Loucy (cell line): ENCODE measurements around the gene LRP10.

Source experiments
- CTCF ChIP-seq: fragments of 200-600 bp; sonication (generic); conservative IDR thresholded peaks from 2 replicates; pipeline ENCODE4 v1.5.1; 2014; ENCODE audit warnings: mild to moderate bottlenecking, antibody characterized with exemption, low read length
- EZH2phosphoT487 ChIP-seq: fragments of 200-600 bp; IDR thresholded peaks from 2 replicates; pipeline ENCODE4 v1.6.1; 2018; ENCODE audit warnings: antibody characterized with exemption, mild to moderate bottlenecking, moderate library complexity, borderline replicate concordance

- no peak for TF ChIP-seq CTCF
- no peak for TF ChIP-seq EZH2phosphoT487
These were observed 20.9 kb downstream of the LRP10 start for GRCh38 chr14:22892488-22892887.
